ENCODE results near the gene BCL3. TPM values are rescaled to one million over a fixed set of nuclear protein-coding genes. Genes with fewer than 3 reads are reported as not detected.

The BCL3 gene
- total and polyA plus RNA-seq, 10 of the 15 experiments (the other 5 are each of a cell fraction or from before 2014, with no cell fraction given) = 0.55 to 22.7 (median 3.6) TPM

GRCh38 chr19:44785271-44785670 lies 36.8 kb downstream of the BCL3 start:
- in situ Hi-C loops (cut with MboI) = no loop called here
- CTCF ChIA-PET = interaction anchor here (0.7 to 4.9 kb wide), 23 partner anchors 8 to 214 kb away, joined by 3 to 40 read pairs (median 6); partner anchors contain the start of gene NECTIN2
- Histone ChIP-seq H3K36me3 (ENCODE audit: control insufficient read depth in 2 of 2, insufficient read depth in 2 of 2, low read length in 1 of 2) (no peaks in the 10 kb centered on the region), H3K9me3 (replicated peaks; ENCODE audit: control insufficient read depth, insufficient read depth, low read length) (no peaks in the 10 kb centered on the region), H3K79me2 (ENCODE audit: control insufficient read depth, insufficient read depth, low read length) (no peaks in the 10 kb centered on the region), H3K4me1 (ENCODE audit: control insufficient read depth, insufficient read depth, low read length) (no peaks in the 10 kb centered on the region; the same call in 1 of the 2 replicates), H3K4me2 (ENCODE audit: control insufficient read depth, insufficient read depth) (no peak overlapping the region), H3K9ac (ENCODE audit: control insufficient read depth, insufficient read depth, low read length) (no peak overlapping the region), H2AFZ (ENCODE audit: control insufficient read depth, low read depth, low read length) (no peak overlapping the region), H3K4me3 (no peak overlapping the region), H3K27ac (ENCODE audit: control insufficient read depth, insufficient read depth) (no peak overlapping the region), H4K20me1 (ENCODE audit: control insufficient read depth, insufficient read depth) (no peaks in the 10 kb centered on the region; the same call in 1 of the 2 replicates), H3K27me3 (replicated peaks in 1 of 2; ENCODE audit: control insufficient read depth in 2 of 2, insufficient read depth in 2 of 2, low read length in 1 of 2) (no peaks in the 10 kb centered on the region)
- RAD21 ChIA-PET (ENCODE audit: unreplicated experiment) = interaction anchor here (1.1 to 2.5 kb wide), 3 partner anchors 12 to 130 kb away, joined by 4 to 14 read pairs (median 6); no protein-coding TSS in a partner anchor
- ATAC-seq (no peak), FAIRE-seq (no peak), DNase-seq (ENCODE audit: low read depth, low spot score) (no peak)
- POLR2A ChIA-PET = interaction anchor here (0.5 kb wide), 1 partner anchor 61 kb away, joined by 3 read pairs; no protein-coding TSS in a partner anchor
- no TSS peak for BruUV-seq (replicated peaks)
- WGBS (ENCODE audit: insufficient coverage, insufficient replicate concordance, low lambda C conversion rate, missing lambda C conversion rate) = 30% methylated on average over 3 of the region's 3 CpGs
- intact Hi-C loops (cut with micrococcal nuclease; ENCODE audit: unreplicated experiment) = loop anchor here (2.0 kb wide), 1 partner anchor 60 kb away; no protein-coding TSS in a partner anchor
- SMC1A ChIA-PET (ENCODE audit: uncharacterized antibody, unreplicated experiment) = interaction anchor here (1.0 to 3.6 kb wide), 6 partner anchors 13 to 125 kb away, joined by 3 to 23 read pairs (median 4); no protein-coding TSS in a partner anchor
- TF ChIP-seq MTA2 (IDR thresholded peaks at IDR 0.05; ENCODE audit: low read depth) (no peak), CEBPZ (IDR thresholded peaks at IDR 0.05; ENCODE audit: low read depth, low read length) (no peak), SKIL (IDR thresholded peaks at IDR 0.05; ENCODE audit: low read depth, poor library complexity, severe bottlenecking) (no peak), CBX5 (IDR thresholded peaks at IDR 0.05; ENCODE audit: low read depth) (no peak), CTCF (IDR thresholded peaks at IDR 0.05 in 2 of 3, conservative IDR thresholded peaks at IDR 0.05 in 1 of 3; ENCODE audit: control insufficient read depth in 2 of 3, extremely low read depth in 1 of 3, insufficient read depth in 1 of 3, low read depth in 3 of 3, low read length in 3 of 3) (no peak), MLLT1 (IDR thresholded peaks at IDR 0.05) (no peak), HDAC6 (IDR thresholded peaks at IDR 0.05; ENCODE audit: unreplicated experiment) (no peak), MTA3 (IDR thresholded peaks at IDR 0.05; ENCODE audit: borderline replicate concordance, low read length) (no peak), PML (IDR thresholded peaks at IDR 0.05; ENCODE audit: low read length) (no peak), GABPA (IDR thresholded peaks at IDR 0.05; ENCODE audit: low read depth) (no peak), BACH1 (IDR thresholded peaks at IDR 0.05; ENCODE audit: borderline replicate concordance) (no peak), E2F4 (IDR thresholded peaks at IDR 0.05; ENCODE audit: low read depth, low read length) (no peak)
